T-helper 1 cell (primary cell): ENCODE measurements around the gene ABCC1.
"Not testable (repeated sequence)": the region's sequence is repeated elsewhere in the genome, so short reads cannot be mapped to it uniquely, and the experiment has no call there.

Experiments used
- DNase-seq, 5 donors: peaks; one replicate each; pipeline ENCODE4 v3.0.0-alpha.2; 2012 to 2020

Gene ABCC1

GRCh38 chr16:16084874-16085273 is 135.5 kb downstream of the ABCC1 start:
- no peak for DNase-seq

- DNase-seq, result no peak
Observed at GRCh38 chr16:16086653-16087446, 137.4 kb downstream of the ABCC1 start.

GRCh38 chr16:16090238-16090637 is 140.8 kb downstream of the ABCC1 start:
- no peak for DNase-seq

GRCh38 chr16:16092925-16093627 is 143.7 kb downstream of the ABCC1 start:
- no peak for DNase-seq

- no peak for DNase-seq
Observed at GRCh38 chr16:16093628-16094332, 144.4 kb downstream of the ABCC1 start.

GRCh38 chr16:16095646-16096045 is 146.2 kb downstream of the ABCC1 start:
- no peak for DNase-seq

GRCh38 chr16:16096121-16096857 is 146.9 kb downstream of the ABCC1 start:
- DNase-seq, result no peak

GRCh38 chr16:16096858-16097213 is 147.4 kb downstream of the ABCC1 start:
- no peak for DNase-seq

- DNase-seq, result no peak
Observed at GRCh38 chr16:16099320-16099719, 149.9 kb downstream of the ABCC1 start.

GRCh38 chr16:16100631-16101030 is 151.2 kb downstream of the ABCC1 start:
- no peak for DNase-seq

GRCh38 chr16:16101585-16101984 is 152.2 kb downstream of the ABCC1 start:
- no peak for DNase-seq

GRCh38 chr16:16102738-16103137 is 153.3 kb downstream of the ABCC1 start:
- no peak for DNase-seq

- not testable (repeated sequence) for DNase-seq
Observed at GRCh38 chr16:16104132-16104803, 154.9 kb downstream of the ABCC1 start.

- not testable (repeated sequence) for DNase-seq
Observed at GRCh38 chr16:16104804-16105141, 155.4 kb downstream of the ABCC1 start.

- no peak for DNase-seq
Observed at GRCh38 chr16:16105646-16106045, 156.2 kb downstream of the ABCC1 start.

GRCh38 chr16:16106466-16106865 is 157.1 kb downstream of the ABCC1 start:
- no peak for DNase-seq

GRCh38 chr16:16107839-16108238 is 158.4 kb downstream of the ABCC1 start:
- DNase-seq, result no peak

GRCh38 chr16:16108759-16109158 is 159.3 kb downstream of the ABCC1 start:
- DNase-seq, result no peak

GRCh38 chr16:16109453-16110110 is 160.2 kb downstream of the ABCC1 start:
- no peak for DNase-seq

- DNase-seq, result no peak
Observed at GRCh38 chr16:16110111-16110490, 160.7 kb downstream of the ABCC1 start.

- DNase-seq, result no peak
Observed at GRCh38 chr16:16111639-16112038, 162.2 kb downstream of the ABCC1 start.

GRCh38 chr16:16112450-16113053 is 163.1 kb downstream of the ABCC1 start:
- no peak for DNase-seq
